Kidney (tissue), 14 donors: ENCODE data around the gene INSYN1. TPM values are rescaled to one million over a fixed set of nuclear protein-coding genes. Genes with fewer than 3 reads are reported as not detected.
A peak's percentile ranks its signal among the peaks of the same experiment; 100 is the strongest.

ENCODE experiments used
- DNase-seq, 5 donors: peaks; one replicate each; pipeline ENCODE4 v3.0.0-alpha.2; 2013 to 2020
- FAIRE-seq: peaks from 2 replicates; lab custom pipeline; 2012; peaks lifted over from hg19 to GRCh38; lab: Jason Lieb, UNC
- H3K27ac ChIP-seq, 2 donors: one replicate each; pipeline ENCODE4 v1.7.0; 2013; ENCODE audit warnings: low read depth in 2 of 2, low read length in 2 of 2, inconsistent platforms in 1 of 2
- H3K27me3 ChIP-seq: one replicate; pipeline ENCODE4 v1.7.1; 2013; ENCODE audit warnings: low read length, inconsistent platforms; ENCODE audit not compliant: control insufficient read depth, insufficient read depth
- H3K36me3 ChIP-seq, 3 donors: one replicate each; pipeline versions ENCODE4 v1.7.0 to v1.7.1; 2013; ENCODE audit warnings: low read length in 3 of 3, control low read depth in 1 of 3, inconsistent platforms in 1 of 3; ENCODE audit not compliant: insufficient read depth in 3 of 3, control insufficient read depth in 2 of 3
- H3K4me1 ChIP-seq, 3 donors: one replicate each; pipeline versions ENCODE4 v1.7.0 to v1.7.1; 2013; ENCODE audit warnings: low read length in 3 of 3, inconsistent platforms in 1 of 3, low read depth in 1 of 3; ENCODE audit not compliant: control insufficient read depth in 2 of 3, insufficient read depth in 2 of 3
- H3K4me3 ChIP-seq, 3 donors: one replicate each; pipeline versions ENCODE4 v1.7.0 to v1.8.1; 2013; ENCODE audit warnings: low read length in 3 of 3, control low read depth in 1 of 3, inconsistent platforms in 1 of 3
- H3K9ac ChIP-seq, 3 donors: one replicate each; pipeline versions ENCODE4 v1.7.0 to v1.7.1; 2013; ENCODE audit warnings: low read length in 3 of 3, control low read depth in 1 of 3, inconsistent platforms in 1 of 3
- H3K9me3 ChIP-seq, 3 donors: one replicate each; pipeline versions ENCODE4 v1.7.0 to v1.7.1; 2013; ENCODE audit warnings: low read length in 3 of 3, control low read depth in 1 of 3, inconsistent platforms in 1 of 3; ENCODE audit not compliant: control insufficient read depth in 2 of 3, insufficient read depth in 1 of 3
- CTCF ChIP-seq: IDR thresholded peaks from 3 replicates; pipeline ENCODE4 v1.5.1; 2012; ENCODE audit warnings: mild to moderate bottlenecking, moderate library complexity, borderline replicate concordance; ENCODE audit not compliant: insufficient read depth; ENCODE audit errors: extremely low read depth
- intact Hi-C: fragments of 100-400 bp; cut with DNase I; formaldehyde crosslinking; loops from one replicate; pipeline ENCODE4 v1.11.1; 2022
- polyA plus RNA-seq: library from polyadenylated mRNA; stranded (reverse); fragments of 350-450 nt; fragmentation: Illumina TruSeq; extraction: RNeasy Lipid Tissue Mini Kit (QIAGEN cat#74804); gene quantifications from one replicate; pipeline ENCODE4 v1.2.3, GENCODE V29; 2014; ENCODE audit warnings: low read depth, low replicate concordance; ENCODE audit not compliant: insufficient read depth
- total RNA-seq: library from RNA; stranded (reverse); fragmentation: NEBNext Ultra II Directional; extraction: Animal tissue kit (Norgen Biotek cat#: 25700); gene quantifications from one replicate; pipeline ENCODE4 v1.2.1, GENCODE V29; 2021
- donor health status: control.
- donor health status: control.
- donor health status: control.
- donor health status: control.
- donor health status: control.
- donor health status: DM: yes; HTN: yes; CAD: no.
- donor health status: Normal renal cell carcinoma (clear cell type).

The INSYN1 gene
- total and polyA plus RNA-seq, 2 donors from 2014 or later = 4.2 to 39.6 TPM

GRCh38 chr15:73686781-73687256 lies 66.3 kb downstream of the INSYN1 start:
- peaks cover 2 to 8% (median 6%) of the 10 kb centered on the region in 3 donors for H3K4me1 ChIP-seq
- no peak overlapping the region for H3K27ac ChIP-seq
- DNase-seq = peak in 1 of 5 donors; percentile 28
- H3K4me3 ChIP-seq = no peak overlapping the region
- H3K9ac ChIP-seq = no peak overlapping the region
- FAIRE-seq = no peak
- TF ChIP-seq CTCF = peak; percentile 9
- no peaks in the 10 kb centered on the region for H3K9me3 ChIP-seq
- no peaks in the 10 kb centered on the region for H3K36me3 ChIP-seq
- intact Hi-C loops = no loop called here
- no peaks in the 10 kb centered on the region for H3K27me3 ChIP-seq

- Histone ChIP-seq H3K36me3 (no peaks in the 10 kb centered on the region), H3K9me3 (no peaks in the 10 kb centered on the region), H3K4me3 (no peak overlapping the region), H3K4me1 (peaks cover 2 to 8% (median 6%) of the 10 kb centered on the region in 3 donors), H3K27ac (no peak overlapping the region), H3K9ac (no peak overlapping the region), H3K27me3 (no peaks in the 10 kb centered on the region)
- no peak for TF ChIP-seq CTCF
- intact Hi-C loops = no loop called here
- FAIRE-seq = no peak
- DNase-seq = no peak
These were observed 67.2 kb downstream of the INSYN1 start for GRCh38 chr15:73685981-73686380.

Other genes starting within 250 kb of the INSYN1 start
- gene NPTN, start 120.0 kb downstream of the INSYN1 start, total RNA-seq = 130 TPM
- 100 TPM for gene NPTN, start 120.0 kb downstream of the INSYN1 start, polyA plus RNA-seq
- 31.5 TPM for gene CD276, start 69.0 kb downstream of the INSYN1 start, total RNA-seq
- gene CD276, start 69.0 kb downstream of the INSYN1 start, polyA plus RNA-seq = 25.0 TPM
- not detected for gene TBC1D21, start 120.2 kb upstream of the INSYN1 start, total RNA-seq
- gene TBC1D21, start 120.2 kb upstream of the INSYN1 start, polyA plus RNA-seq = not detected
- gene LOXL1, start 173.1 kb upstream of the INSYN1 start, total RNA-seq = 33.2 TPM
- 35.1 TPM for gene LOXL1, start 173.1 kb upstream of the INSYN1 start, polyA plus RNA-seq
- 22.2 TPM for gene STOML1, start 238.9 kb upstream of the INSYN1 start, total RNA-seq
- gene STOML1, start 238.9 kb upstream of the INSYN1 start, polyA plus RNA-seq = 15.0 TPM
- gene PML, start 241.4 kb upstream of the INSYN1 start, total RNA-seq = 82.9 TPM
- 19.6 TPM for gene PML, start 241.4 kb upstream of the INSYN1 start, polyA plus RNA-seq